Activated CD4-positive, alpha-beta T cell treated with anti-CD3 and anti-CD28 coated beads, Interleukin-2, amount 10 ng/mL, durations not matched to agents 24 days and 14 days (primary cell): ENCODE measurements around the gene SLC43A3. TPM values are rescaled to one million over a fixed set of nuclear protein-coding genes. Genes with fewer than 3 reads are reported as not detected.
"Not testable (repeated sequence)": the region's sequence is repeated elsewhere in the genome, so short reads cannot be mapped to it uniquely, and the experiment has no call there.

Experiments used
- DNase-seq: peaks from one replicate; pipeline ENCODE4 v3.0.0; 2022
- H3K27ac Mint-ChIP-seq: one replicate; pipeline ENCODE4 v1.8.0; 2022; ENCODE audit warnings: mild to moderate bottlenecking, mixed read lengths
- H3K27me3 Mint-ChIP-seq: one replicate; pipeline ENCODE4 v1.8.0; 2022; ENCODE audit warnings: mixed read lengths
- H3K36me3 Mint-ChIP-seq: one replicate; pipeline ENCODE4 v1.8.0; 2022; ENCODE audit warnings: low read depth, mild to moderate bottlenecking, mixed read lengths
- H3K4me1 Mint-ChIP-seq: one replicate; pipeline ENCODE4 v1.8.0; 2021; ENCODE audit warnings: mixed read lengths
- H3K4me3 Mint-ChIP-seq: one replicate; pipeline ENCODE4 v1.8.0; 2022; ENCODE audit warnings: mild to moderate bottlenecking, moderate library complexity, mixed read lengths
- H3K9me3 Mint-ChIP-seq: one replicate; pipeline ENCODE4 v1.8.0; 2021; ENCODE audit warnings: mixed read lengths
- intact Hi-C: fragments of 100-400 bp; cut with micrococcal nuclease; formaldehyde crosslinking; loops from one replicate; pipeline ENCODE4 v1.15.1; 2023
- total RNA-seq: library from RNA; stranded (reverse); gene quantifications from 2 replicates; pipeline ENCODE4 v1.2.3, GENCODE V29; 2022

The SLC43A3 gene
- total RNA-seq, 1 donor from 2014 or later = 261 TPM

GRCh38 chr11:57413681-57414080 is 13.2 kb downstream of the SLC43A3 start:
- intact Hi-C loops = no loop called here

GRCh38 chr11:57410287-57410686 is 16.6 kb downstream of the SLC43A3 start:
- Mint-ChIP-seq H3K36me3 (peaks cover 85% of the 10 kb centered on the region), H3K27me3 (no peaks in the 10 kb centered on the region), H3K4me3 (no peak overlapping the region), H3K4me1 (peaks cover 51% of the 10 kb centered on the region), H3K27ac (no peak overlapping the region), H3K9me3 (no peaks in the 10 kb centered on the region)
- intact Hi-C loops = no loop called here
- no peak for DNase-seq

More at GRCh38 chr11:57413681-57414080, 13.2 kb downstream of the SLC43A3 start:
- no peak overlapping the region for H3K4me3 Mint-ChIP-seq
- H3K27ac Mint-ChIP-seq = peak overlapping the region; percentile 16
- H3K36me3 Mint-ChIP-seq = peaks cover 78% of the 10 kb centered on the region
- DNase-seq = no peak
- no peaks in the 10 kb centered on the region for H3K27me3 Mint-ChIP-seq
- peaks cover 31% of the 10 kb centered on the region for H3K4me1 Mint-ChIP-seq
- H3K9me3 Mint-ChIP-seq = no peaks in the 10 kb centered on the region

- H3K27me3 Mint-ChIP-seq = no peaks in the 10 kb centered on the region
- DNase-seq = no peak
- no peak overlapping the region for H3K4me3 Mint-ChIP-seq
- H3K4me1 Mint-ChIP-seq = peaks cover 51% of the 10 kb centered on the region
- intact Hi-C loops = loop anchor here (5.0 kb wide), 1 partner anchor 72 kb away; the partner anchor contains the start of genes P2RX3 and SSRP1
- no peaks in the 10 kb centered on the region for H3K9me3 Mint-ChIP-seq
- H3K36me3 Mint-ChIP-seq = peaks cover 83% of the 10 kb centered on the region
- H3K27ac Mint-ChIP-seq = no peak overlapping the region
Observed at GRCh38 chr11:57409321-57410100, 17.4 kb downstream of the SLC43A3 start.

- DNase-seq = no peak
- peak overlapping the region; percentile 25 for H3K27ac Mint-ChIP-seq
- H3K4me3 Mint-ChIP-seq = no peak overlapping the region
- H3K4me1 Mint-ChIP-seq = peaks cover 48% of the 10 kb centered on the region
- H3K27me3 Mint-ChIP-seq = no peaks in the 10 kb centered on the region
- H3K9me3 Mint-ChIP-seq = no peaks in the 10 kb centered on the region
- H3K36me3 Mint-ChIP-seq = peaks cover 78% of the 10 kb centered on the region
- intact Hi-C loops = loop anchor here (5.0 kb wide), 1 partner anchor 71 kb away; the partner anchor contains the start of genes P2RX3 and SSRP1
Observed at GRCh38 chr11:57408771-57409170, 18.1 kb downstream of the SLC43A3 start.

- intact Hi-C loops = loop anchor here (5.0 kb wide), 1 partner anchor 71 kb away; the partner anchor contains the start of genes P2RX3 and SSRP1
- Mint-ChIP-seq H3K4me1 (peaks cover 43% of the 10 kb centered on the region), H3K27me3 (no peaks in the 10 kb centered on the region), H3K27ac (peak overlapping the region; percentile 98), H3K9me3 (no peaks in the 10 kb centered on the region), H3K36me3 (peaks cover 74% of the 10 kb centered on the region), H3K4me3 (no peak overlapping the region)
- DNase-seq = no peak
Observed at GRCh38 chr11:57407941-57408475, 18.9 kb downstream of the SLC43A3 start.

GRCh38 chr11:57407010-57407920 is 19.7 kb downstream of the SLC43A3 start:
- peak overlapping the region; percentile 98 for H3K27ac Mint-ChIP-seq
- H3K4me3 Mint-ChIP-seq = peak overlapping the region; percentile 75
- no peak for DNase-seq
- H3K9me3 Mint-ChIP-seq = no peaks in the 10 kb centered on the region
- H3K27me3 Mint-ChIP-seq = no peaks in the 10 kb centered on the region
- peaks cover 43% of the 10 kb centered on the region for H3K4me1 Mint-ChIP-seq
- H3K36me3 Mint-ChIP-seq = peaks cover 69% of the 10 kb centered on the region
- intact Hi-C loops = loop anchor here (5.0 kb wide), 1 partner anchor 70 kb away; the partner anchor contains the start of genes P2RX3 and SSRP1

- H3K4me3 Mint-ChIP-seq = peak overlapping the region; percentile 75
- H3K36me3 Mint-ChIP-seq = peaks cover 63% of the 10 kb centered on the region
- no peaks in the 10 kb centered on the region for H3K9me3 Mint-ChIP-seq
- no peak for DNase-seq
- peaks cover 41% of the 10 kb centered on the region for H3K4me1 Mint-ChIP-seq
- intact Hi-C loops = loop anchor here (1.0 to 5.0 kb wide), 2 partner anchors 19 to 69 kb away; partner anchors contain the start of genes P2RX3 and SSRP1
- peak overlapping the region; percentile 98 for H3K27ac Mint-ChIP-seq
- H3K27me3 Mint-ChIP-seq = no peaks in the 10 kb centered on the region
Observed at GRCh38 chr11:57406337-57406904, 20.5 kb downstream of the SLC43A3 start.

- Mint-ChIP-seq H3K27ac (peak overlapping the region; percentile 98), H3K27me3 (no peaks in the 10 kb centered on the region), H3K4me3 (no peak overlapping the region), H3K4me1 (peaks cover 38% of the 10 kb centered on the region), H3K36me3 (peaks cover 57% of the 10 kb centered on the region), H3K9me3 (no peaks in the 10 kb centered on the region)
- DNase-seq = no peak
- intact Hi-C loops = loop anchor here (5.0 kb wide), 1 partner anchor 68 kb away; the partner anchor contains the start of genes P2RX3 and SSRP1
Observed at GRCh38 chr11:57405271-57405860, 21.6 kb downstream of the SLC43A3 start.

- H3K27me3 Mint-ChIP-seq = no peaks in the 10 kb centered on the region
- intact Hi-C loops = no loop called here
Observed at GRCh38 chr11:57403802-57404147, 23.1 kb downstream of the SLC43A3 start.

GRCh38 chr11:57403003-57403801 is 23.7 kb downstream of the SLC43A3 start:
- H3K9me3 Mint-ChIP-seq, H3K4me3 Mint-ChIP-seq, H3K27me3 Mint-ChIP-seq, DNase-seq, intact Hi-C loops: not testable (repeated sequence)
- peaks cover 36% of the 10 kb centered on the region for H3K36me3 Mint-ChIP-seq
- peaks cover 30% of the 10 kb centered on the region for H3K4me1 Mint-ChIP-seq
- H3K27ac Mint-ChIP-seq = peak overlapping the region; percentile 1

More at GRCh38 chr11:57403802-57404147, 23.1 kb downstream of the SLC43A3 start:
- no peak for DNase-seq
- Mint-ChIP-seq H3K36me3 (peaks cover 42% of the 10 kb centered on the region), H3K27ac (no peak overlapping the region), H3K4me3 (no peak overlapping the region), H3K9me3 (no peaks in the 10 kb centered on the region), H3K4me1 (peaks cover 30% of the 10 kb centered on the region)

GRCh38 chr11:57402188-57403002 is 24.5 kb downstream of the SLC43A3 start:
- Mint-ChIP-seq H3K36me3 (peaks cover 29% of the 10 kb centered on the region), H3K4me3 (no peak overlapping the region), H3K27ac (peak overlapping the region; percentile 1), H3K9me3 (no peaks in the 10 kb centered on the region), H3K27me3 (no peaks in the 10 kb centered on the region), H3K4me1 (peaks cover 27% of the 10 kb centered on the region)
- DNase-seq = no peak
- intact Hi-C loops = no loop called here
